K562 (cell line): ENCODE measurements around the gene CAPS. TPM values are rescaled to one million over a fixed set of nuclear protein-coding genes. Genes with fewer than 3 reads are reported as not detected.

ENCODE experiments used
- ATF7 ChIP-seq: fragments of 450-650 bp; IDR thresholded peaks from 2 replicates; pipeline ENCODE4 v1.7.1; 2014; ENCODE audit warnings: mild to moderate bottlenecking, moderate library complexity
- BHLHE40 ChIP-seq: IDR thresholded peaks from 2 replicates; pipeline ENCODE4 v1.6.1; 2011; ENCODE audit warnings: low read length, improper control_type of control experiment
- CBX8 ChIP-seq: fragments of 200-600 bp; sonication (generic); IDR thresholded peaks from 2 replicates; pipeline ENCODE4 v1.6.1; 2012; ENCODE audit warnings: borderline replicate concordance, mixed run types, low read depth, mild to moderate bottlenecking, moderate library complexity, mixed read lengths, low read length, control low read depth, inconsistent platforms; ENCODE audit not compliant: poor library complexity, severe bottlenecking; ENCODE audit errors: extremely low read depth
- CHD4 ChIP-seq: fragments of 200-600 bp; sonication (generic); IDR thresholded peaks from 3 replicates; pipeline ENCODE4 v1.6.1; 2012; ENCODE audit warnings: low read depth, mild to moderate bottlenecking, mixed read lengths, low read length, inconsistent platforms; ENCODE audit not compliant: insufficient read depth, insufficient replicate concordance, poor library complexity, severe bottlenecking
- CREB1 ChIP-seq, 2 experiments: sonication (generic) in 1 of 2; formaldehyde crosslinking in 1 of 2; IDR thresholded peaks; 2 replicates each; pipeline versions ENCODE4 v1.6.1 to v1.8.0; 2012 to 2022; ENCODE audit warnings: inconsistent platforms in 1 of 2, mild to moderate bottlenecking in 1 of 2, missing genetic modification reagents in 1 of 2, moderate library complexity in 1 of 2
- CREBBP ChIP-seq: IDR thresholded peaks from one replicate; pipeline ENCODE4 v1.6.1; 2012; ENCODE audit warnings: low read depth, mild to moderate bottlenecking, control low read depth, inconsistent platforms, low read length
- DACH1 ChIP-seq: fragments of 450-650 bp; IDR thresholded peaks from 2 replicates; pipeline ENCODE4 v1.6.1; 2018; ENCODE audit not compliant: partially characterized antibody
- ELF1 ChIP-seq: fragments of 200-800 bp; sonication (Bioruptor generic); IDR thresholded peaks from 2 replicates; pipeline ENCODE4 v1.6.1; 2016; ENCODE audit warnings: missing genetic modification characterization, missing compliant biosample characterization
- MTA3 ChIP-seq: fragments of 450-650 bp; formaldehyde crosslinking; IDR thresholded peaks from 2 replicates; pipeline ENCODE4 v1.6.1; 2017; ENCODE audit warnings: mild to moderate bottlenecking, borderline replicate concordance
- NRF1 ChIP-seq, 2 experiments: fragments of 450-650 bp; IDR thresholded peaks in 1 of 2; conservative IDR thresholded peaks in 1 of 2; 2 replicates each; pipeline ENCODE4 v1.6.1; 2014; ENCODE audit warnings: mild to moderate bottlenecking in 2 of 2
- NUFIP1 ChIP-seq: fragments of 450-650 bp; IDR thresholded peaks from 2 replicates; pipeline ENCODE4 v1.6.1; 2018; ENCODE audit not compliant: partially characterized antibody
- SIX5 ChIP-seq, 2 experiments: IDR thresholded peaks; 2 replicates each; pipeline ENCODE4 v1.6.1; 2011; ENCODE audit warnings: low read length in 2 of 2, borderline replicate concordance in 1 of 2, low read depth in 1 of 2, mild to moderate bottlenecking in 1 of 2, moderate library complexity in 1 of 2; ENCODE audit not compliant: insufficient read depth in 1 of 2
- SMAD4 ChIP-seq: fragments of 250-450 bp; sonication (Bioruptor Pico); conservative IDR thresholded peaks from 2 replicates; pipeline ENCODE4 v1.8.0; 2021; ENCODE audit warnings: inconsistent platforms, mild to moderate bottlenecking, moderate library complexity
- SP1 ChIP-seq: sonication (generic); formaldehyde crosslinking; IDR thresholded peaks from 2 replicates; pipeline ENCODE4 v1.8.1; 2022; ENCODE audit warnings: mild to moderate bottlenecking, missing genetic modification reagents
- TAF7 ChIP-seq: fragments of 450-650 bp; IDR thresholded peaks from 2 replicates; pipeline ENCODE4 v1.6.1; 2016; ENCODE audit warnings: missing genetic modification characterization, missing compliant biosample characterization
- ZC3H11A ChIP-seq: IDR thresholded peaks from 2 replicates; pipeline ENCODE4 v1.6.1; 2012; ENCODE audit warnings: low read depth, low read length, improper control_type of control experiment
- ZC3H8 ChIP-seq: fragments of 450-650 bp; IDR thresholded peaks from 2 replicates; pipeline ENCODE4 v1.6.1; 2017
- ZFP30 ChIP-seq: fragments of 250-450 bp; sonication (Bioruptor Pico); IDR thresholded peaks from 2 replicates; pipeline ENCODE4 v1.8.0; 2022; ENCODE audit warnings: moderate library complexity, mild to moderate bottlenecking, inconsistent platforms, borderline replicate concordance
- ZNF282 ChIP-seq: sonication (generic); formaldehyde crosslinking; IDR thresholded peaks from 2 replicates; pipeline ENCODE4 v1.8.1; 2023; ENCODE audit warnings: missing genetic modification reagents
- ZNF75A ChIP-seq: fragments of 450-650 bp; formaldehyde crosslinking; IDR thresholded peaks from 2 replicates; pipeline ENCODE4 v1.4.0; 2020; ENCODE audit warnings: mild to moderate bottlenecking
- polyA plus RNA-seq, 8 experiments: library from polyadenylated mRNA; depleted of rRNA in 4 of 8; stranded (reverse) in 5 of 8; unstranded in 3 of 8; fragments of >200 nt; fragmentation: Nextera tagmentation in 2 of 8; fragmentation: Illumina TruSeq in 1 of 8; extraction: Ambion mirVana in 2 of 8; extraction: Trizol in 1 of 8; gene quantifications; 2 replicates each; pipeline versions ENCODE4 v1.2.1 to v1.2.3, GENCODE V29; 2011 to 2014; ENCODE audit warnings: inconsistent platforms in 1 of 8, missing spikeins in 1 of 8
- total RNA-seq, 7 experiments: library from RNA; depleted of rRNA in 6 of 7; stranded (reverse); fragments of >200 nt in 6 of 7; fragmentation: Illumina TruSeq in 2 of 7; extraction: Trizol in 2 of 7; gene quantifications; 2 replicates each; pipeline versions ENCODE4 v1.2.1 to v1.2.3, GENCODE V29; 2011 to 2021; ENCODE audit warnings: low replicate concordance in 1 of 7
- TF ChIP-seq, protein P1 (sequence below): sonication (generic); IDR thresholded peaks from 2 replicates; pipeline ENCODE4 v1.6.1; 2016
- TF ChIP-seq, protein P2 (sequence below): IDR thresholded peaks from 2 replicates; pipeline ENCODE4 v1.6.1; 2012; ENCODE audit warnings: low read depth, low read length, improper control_type of control experiment, borderline replicate concordance
- TF ChIP-seq, protein P3 (sequence below): fragments of 250-450 bp; sonication (Bioruptor Pico); IDR thresholded peaks from 2 replicates; pipeline ENCODE4 v1.5.0; 2020; ENCODE audit warnings: mild to moderate bottlenecking
- TF ChIP-seq, protein P4 (sequence below): fragments of 250-450 bp; sonication (Bioruptor Pico); IDR thresholded peaks from 2 replicates; pipeline ENCODE4 v1.5.0; 2021

CAPS gene
- total and polyA plus RNA-seq, 9 of the 15 experiments (the other 6 are each of a cell fraction or from before 2014, with no cell fraction given), result 0.15 to 4.0 (median 0.91) TPM

DNA sequence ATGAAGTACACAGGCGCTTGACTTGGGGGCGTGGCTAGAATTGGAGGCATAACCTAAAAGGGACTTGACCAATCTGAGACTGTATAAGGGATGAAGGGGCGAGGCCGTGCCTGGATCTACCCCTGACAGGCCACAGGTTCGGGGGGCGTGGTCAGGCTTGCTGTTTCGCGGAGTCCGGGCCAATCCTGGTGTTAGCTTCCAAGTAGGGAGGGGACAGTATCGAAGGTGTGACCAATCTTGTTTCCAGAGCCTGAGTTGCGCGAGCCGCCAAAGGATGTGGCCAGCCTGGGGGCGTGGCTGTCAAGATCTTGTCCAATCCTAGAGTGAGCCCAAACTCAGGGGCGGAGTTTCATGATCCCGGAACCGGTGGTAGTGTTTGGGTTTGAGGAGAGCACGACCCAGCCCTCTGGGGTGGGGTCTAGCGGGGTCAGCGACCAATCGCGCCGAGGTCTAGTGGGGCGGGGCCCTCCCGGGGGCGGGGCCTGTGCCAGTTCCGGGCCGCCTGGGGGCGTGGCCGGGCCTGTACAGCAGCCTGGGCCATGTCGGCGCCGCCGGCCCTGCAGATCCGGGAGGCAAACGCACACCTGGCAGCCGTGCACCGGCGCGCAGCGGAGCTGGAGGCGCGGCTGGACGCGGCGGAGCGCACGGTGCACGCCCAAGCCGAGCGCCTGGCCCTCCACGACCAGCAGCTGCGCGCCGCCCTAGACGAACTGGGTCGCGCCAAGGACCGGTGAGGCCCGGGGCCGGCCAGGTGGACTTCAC lies 9.5 kb upstream of the CAPS start, which contains the start of gene VMAC (continued):
- TF ChIP-seq SIX5 (IDR thresholded peaks at IDR 0.05; ENCODE audit: borderline replicate concordance in 1 of 2, insufficient read depth in 1 of 2, low read depth in 1 of 2, low read length in 2 of 2) (no peak), ZFP30 (CRISPR knock-in tag) (no peak), NUFIP1 (no peak), SMAD4 (CRISPR knock-in tag) (peak; percentile 46; the same call in 1 of the 2 replicates), ELF1 (peak; percentile 79), ZC3H11A (no peak), DACH1 (no peak), CBX8 (no peak), ZNF282 (peak; percentile 85; the same call in 1 of the 2 replicates), TAF7 (tag) (no peak), MTA3 (0 out of 2 replicates have a peak, but pooled peaks have one; percentile 39), NRF1 (conservative IDR thresholded peaks at IDR 0.05 in 1 of 2, IDR thresholded peaks at IDR 0.05 in 1 of 2) (peak; percentile 96 to 97), ZC3H8 (no peak), SP1 (CRISPR knock-in tag) (peak; percentile 14), CREBBP (no peak), BHLHE40 (no peak), CHD4 (no peak), ATF7 (no peak), ZNF75A (CRISPR knock-in tag) (no peak), CREB1 (IDR thresholded peaks at IDR 0.05) (no peak), CREB1 (CRISPR knock-in tag; IDR thresholded peaks at IDR 0.05) (0 out of 2 replicates have a peak, but pooled peaks have one; percentile 24)
- TF ChIP-seq, protein P1, sequence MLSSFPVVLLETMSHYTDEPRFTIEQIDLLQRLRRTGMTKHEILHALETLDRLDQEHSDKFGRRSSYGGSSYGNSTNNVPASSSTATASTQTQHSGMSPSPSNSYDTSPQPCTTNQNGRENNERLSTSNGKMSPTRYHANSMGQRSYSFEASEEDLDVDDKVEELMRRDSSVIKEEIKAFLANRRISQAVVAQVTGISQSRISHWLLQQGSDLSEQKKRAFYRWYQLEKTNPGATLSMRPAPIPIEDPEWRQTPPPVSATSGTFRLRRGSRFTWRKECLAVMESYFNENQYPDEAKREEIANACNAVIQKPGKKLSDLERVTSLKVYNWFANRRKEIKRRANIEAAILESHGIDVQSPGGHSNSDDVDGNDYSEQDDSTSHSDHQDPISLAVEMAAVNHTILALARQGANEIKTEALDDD, result peak; percentile 23; the same call in 1 of the 2 replicates
- TF ChIP-seq, protein P2, sequence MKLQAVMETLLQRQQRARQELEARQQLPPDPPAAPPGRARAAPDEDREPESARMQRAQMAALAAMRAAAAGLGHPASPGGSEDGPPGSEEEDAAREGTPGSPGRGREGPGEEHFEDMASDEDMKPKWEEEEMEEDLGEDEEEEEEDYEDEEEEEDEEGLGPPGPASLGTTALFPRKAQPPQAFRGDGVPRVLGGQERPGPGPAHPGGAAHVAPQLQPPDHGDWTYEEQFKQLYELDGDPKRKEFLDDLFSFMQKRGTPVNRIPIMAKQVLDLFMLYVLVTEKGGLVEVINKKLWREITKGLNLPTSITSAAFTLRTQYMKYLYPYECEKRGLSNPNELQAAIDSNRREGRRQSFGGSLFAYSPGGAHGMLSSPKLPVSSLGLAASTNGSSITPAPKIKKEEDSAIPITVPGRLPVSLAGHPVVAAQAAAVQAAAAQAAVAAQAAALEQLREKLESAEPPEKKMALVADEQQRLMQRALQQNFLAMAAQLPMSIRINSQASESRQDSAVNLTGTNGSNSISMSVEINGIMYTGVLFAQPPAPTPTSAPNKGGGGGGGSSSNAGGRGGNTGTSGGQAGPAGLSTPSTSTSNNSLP, result no peak
- TF ChIP-seq, protein P3, sequence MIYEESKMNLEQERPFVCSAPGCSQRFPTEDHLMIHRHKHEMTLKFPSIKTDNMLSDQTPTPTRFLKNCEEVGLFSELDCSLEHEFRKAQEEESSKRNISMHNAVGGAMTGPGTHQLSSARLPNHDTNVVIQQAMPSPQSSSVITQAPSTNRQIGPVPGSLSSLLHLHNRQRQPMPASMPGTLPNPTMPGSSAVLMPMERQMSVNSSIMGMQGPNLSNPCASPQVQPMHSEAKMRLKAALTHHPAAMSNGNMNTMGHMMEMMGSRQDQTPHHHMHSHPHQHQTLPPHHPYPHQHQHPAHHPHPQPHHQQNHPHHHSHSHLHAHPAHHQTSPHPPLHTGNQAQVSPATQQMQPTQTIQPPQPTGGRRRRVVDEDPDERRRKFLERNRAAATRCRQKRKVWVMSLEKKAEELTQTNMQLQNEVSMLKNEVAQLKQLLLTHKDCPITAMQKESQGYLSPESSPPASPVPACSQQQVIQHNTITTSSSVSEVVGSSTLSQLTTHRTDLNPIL (CRISPR knock-in tag), result no peak
- TF ChIP-seq, protein P4, sequence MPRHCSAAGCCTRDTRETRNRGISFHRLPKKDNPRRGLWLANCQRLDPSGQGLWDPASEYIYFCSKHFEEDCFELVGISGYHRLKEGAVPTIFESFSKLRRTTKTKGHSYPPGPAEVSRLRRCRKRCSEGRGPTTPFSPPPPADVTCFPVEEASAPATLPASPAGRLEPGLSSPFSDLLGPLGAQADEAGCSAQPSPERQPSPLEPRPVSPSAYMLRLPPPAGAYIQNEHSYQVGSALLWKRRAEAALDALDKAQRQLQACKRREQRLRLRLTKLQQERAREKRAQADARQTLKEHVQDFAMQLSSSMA (CRISPR knock-in tag), result no peak
